KBM-7 (cell line): Measurements from ENCODE around the gene CA7.

ENCODE experiments used
- DNase-seq: peaks from one replicate; pipeline ENCODE4 v3.0.0-alpha.2; 2015
- in situ Hi-C: fragments of 300-500 bp; cut with MboI; formaldehyde crosslinking; loops from 2 replicates; pipeline ENCODE4 v1.14.3; 2020; ENCODE audit warnings: low sequenced_read_pairs, low pct_unique_long_range_greater_than_20kb, mixed read lengths

The CA7 gene

DNA sequence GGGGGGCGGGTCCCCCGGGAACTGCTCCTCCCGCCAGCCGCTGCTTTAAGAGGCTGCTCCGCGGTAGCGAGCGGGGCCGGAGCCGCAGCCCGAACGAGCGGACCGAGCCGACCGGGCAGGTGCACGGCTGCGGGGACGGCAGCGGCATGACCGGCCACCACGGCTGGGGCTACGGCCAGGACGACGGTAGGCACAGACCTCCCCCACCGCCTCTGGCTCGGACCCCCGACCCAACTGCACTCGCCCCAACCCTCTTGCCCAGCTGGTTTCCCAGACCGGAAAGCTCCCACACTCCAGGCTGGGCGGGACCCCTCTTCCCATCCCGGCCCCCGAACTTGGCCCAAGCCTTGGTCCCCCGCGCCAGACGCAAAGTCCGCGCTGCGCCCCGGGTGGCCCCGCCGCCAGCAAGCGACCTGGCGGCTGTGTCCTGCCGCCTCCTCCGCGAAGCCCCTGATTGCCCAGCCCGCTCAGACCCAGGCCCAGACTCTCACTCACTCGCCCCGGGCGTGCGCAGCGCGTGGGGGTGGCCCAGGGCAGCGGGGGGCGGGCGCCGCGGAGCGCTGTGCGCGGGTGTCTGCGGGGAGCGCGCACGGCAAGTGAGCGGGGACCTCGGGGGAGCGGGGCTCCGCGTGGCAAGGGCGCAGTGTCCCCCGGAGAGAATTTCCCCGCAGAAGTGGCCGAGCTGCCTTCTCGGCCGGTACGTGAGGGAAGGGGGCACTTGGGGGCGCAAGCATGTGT, at the start of gene CA7:
Gene CA7, plus strand, starts transcription at position 73 of the 738 bp plus-strand sequence. Its CDS starts 74 bp downstream, at position 147.
- in situ Hi-C loops: no loop called here
- DNase-seq: no peak

- in situ Hi-C loops: no loop called here
- no peak for DNase-seq
Measured at GRCh38 chr16:66798161-66798560, 46.1 kb upstream of the CA7 start.

DNA sequence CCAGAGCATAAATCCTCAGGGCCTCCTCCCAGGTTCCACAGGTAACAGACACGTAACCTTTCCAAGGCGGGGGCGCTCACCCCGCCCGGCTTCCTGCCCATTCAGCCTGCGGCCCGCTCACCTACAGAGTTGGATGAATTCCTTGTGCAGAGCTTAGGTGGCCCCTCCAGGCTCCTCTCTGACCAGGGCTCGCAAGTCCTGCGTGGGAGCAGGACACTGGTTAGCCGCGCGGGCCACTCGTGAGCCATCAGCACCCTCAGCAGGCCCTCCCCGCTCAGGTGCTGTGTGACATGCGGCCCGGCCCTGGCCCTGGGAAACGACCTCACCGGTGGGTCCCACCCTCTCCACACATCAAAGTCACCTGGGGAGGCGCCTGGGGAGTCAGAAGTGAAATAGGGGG, 43.4 kb upstream of the CA7 start:
- no peak for DNase-seq
- in situ Hi-C loops: no loop called here

DNA sequence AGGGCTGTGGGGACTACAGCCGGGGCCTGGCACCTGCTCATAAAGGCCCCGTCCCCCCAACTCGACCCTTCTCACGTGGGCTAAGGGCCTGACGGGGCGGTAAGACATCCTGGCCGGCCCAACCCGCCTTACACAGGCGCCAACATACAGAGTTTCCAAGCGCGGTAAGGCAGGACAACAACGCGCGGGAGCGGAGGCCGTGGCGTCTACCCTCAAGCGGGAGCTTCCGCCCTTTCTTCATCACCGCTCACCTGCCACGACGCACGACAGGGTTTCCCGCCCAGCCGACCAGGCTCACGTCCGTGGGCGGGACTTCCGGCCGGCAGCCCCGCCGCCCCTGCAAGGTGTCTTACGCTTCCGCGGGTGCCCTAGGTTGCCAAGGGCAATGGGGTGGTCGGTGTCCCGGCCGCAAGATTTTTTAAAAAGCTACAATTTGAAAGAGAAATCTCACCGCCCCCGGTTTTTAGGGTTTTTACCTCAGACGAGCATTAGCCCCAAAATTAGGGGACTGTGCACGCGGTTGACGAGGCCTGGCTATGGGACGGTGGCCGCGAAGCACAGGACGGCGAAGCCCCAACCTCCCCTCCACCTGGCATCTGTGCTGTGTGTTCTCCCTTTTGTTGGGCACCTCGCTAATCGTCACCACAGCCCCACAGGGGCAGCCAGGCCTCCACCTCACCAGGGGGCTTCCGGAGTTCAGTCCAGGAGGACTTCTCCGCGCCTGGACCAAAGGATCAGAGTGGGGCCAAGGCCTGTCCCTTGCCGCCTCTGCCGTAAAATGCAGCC, 42.7 kb upstream of the CA7 start, which contains the start of gene TERB1:
Gene TERB1, minus strand, starts transcription at position 265 of the 786 bp plus-strand sequence. CDS start 4,786 bp downstream, outside the sequence.
- in situ Hi-C loops: no loop called here
- DNase-seq: no peak

- DNase-seq: peak; percentile 43
- in situ Hi-C loops: no loop called here
Measured at GRCh38 chr16:66802159-66802558, 42.1 kb upstream of the CA7 start.

GRCh38 chr16:66809765-66810164, 34.4 kb upstream of the CA7 start:
- in situ Hi-C loops: no loop called here
- DNase-seq: no peak

- DNase-seq: no peak
- in situ Hi-C loops: no loop called here
Measured at GRCh38 chr16:66810391-66810790, 33.8 kb upstream of the CA7 start.

GRCh38 chr16:66811043-66811442, 33.2 kb upstream of the CA7 start:
- in situ Hi-C loops: no loop called here
- DNase-seq: no peak

- no peak for DNase-seq
- in situ Hi-C loops: no loop called here
Measured at GRCh38 chr16:66814734-66815133, 29.5 kb upstream of the CA7 start.

DNA sequence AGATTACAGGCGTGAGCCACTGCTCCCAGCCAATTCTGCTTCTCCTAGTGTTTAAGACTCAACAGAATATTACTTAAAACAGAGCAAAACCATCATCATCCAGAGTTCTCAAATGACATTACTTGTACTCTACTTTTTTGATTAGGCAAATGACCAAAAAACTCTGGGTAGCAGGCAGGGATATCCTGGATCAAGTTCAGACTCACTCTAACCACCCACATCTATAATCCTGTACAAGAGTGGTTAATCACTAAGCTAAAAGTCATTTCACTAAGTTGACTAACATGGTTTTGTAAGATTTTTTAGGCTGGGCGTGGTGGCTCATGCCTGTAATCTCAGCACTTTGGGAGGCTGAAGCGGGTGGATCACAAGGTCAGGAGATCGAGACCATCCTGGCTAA, 20.2 kb upstream of the CA7 start:
- no peak for DNase-seq
- in situ Hi-C loops: no loop called here

GRCh38 chr16:66830422-66831404, 13.5 kb upstream of the CA7 start, which contains the start of gene NAE1:
TSS of gene NAE1 (minus strand) at chr16:66830976. CDS start at chr16:66830899, 77 bp downstream.
- in situ Hi-C loops: no loop called here
- DNase-seq: peak; percentile 92

GRCh38 chr16:66832190-66832589, 12.0 kb upstream of the CA7 start:
- no peak for DNase-seq
- in situ Hi-C loops: no loop called here

DNA sequence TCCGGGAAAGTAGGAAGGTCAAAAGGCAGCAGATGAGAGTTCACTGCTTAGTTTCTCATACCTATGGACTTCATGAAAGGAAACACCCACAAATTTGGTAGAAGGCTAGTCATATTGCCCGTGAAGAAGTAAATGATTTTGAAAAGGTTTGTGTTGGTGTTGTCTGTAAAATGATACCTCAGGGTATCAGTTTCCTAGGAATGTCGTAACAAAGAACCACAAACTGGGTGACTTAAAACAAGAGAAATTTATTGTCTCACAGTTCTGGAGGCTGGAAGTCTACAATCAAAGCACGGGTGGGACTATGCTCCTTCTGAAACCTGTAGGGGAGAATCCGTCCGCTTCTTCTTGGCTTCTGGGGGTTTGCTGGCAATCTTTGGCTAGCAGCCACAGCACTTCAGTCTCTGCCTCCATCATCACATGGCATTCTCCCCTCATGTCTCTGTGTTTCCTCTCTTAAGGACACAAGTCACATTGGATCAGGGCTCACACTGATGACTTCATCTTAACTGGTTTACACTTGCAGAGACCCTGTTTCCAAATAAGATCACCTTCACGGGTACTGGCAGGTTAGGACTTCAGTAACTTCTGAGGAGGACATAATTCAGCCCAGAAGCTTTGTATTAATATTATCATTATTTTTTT, 11.4 kb upstream of the CA7 start:
- DNase-seq: no peak
- in situ Hi-C loops: no loop called here

DNA sequence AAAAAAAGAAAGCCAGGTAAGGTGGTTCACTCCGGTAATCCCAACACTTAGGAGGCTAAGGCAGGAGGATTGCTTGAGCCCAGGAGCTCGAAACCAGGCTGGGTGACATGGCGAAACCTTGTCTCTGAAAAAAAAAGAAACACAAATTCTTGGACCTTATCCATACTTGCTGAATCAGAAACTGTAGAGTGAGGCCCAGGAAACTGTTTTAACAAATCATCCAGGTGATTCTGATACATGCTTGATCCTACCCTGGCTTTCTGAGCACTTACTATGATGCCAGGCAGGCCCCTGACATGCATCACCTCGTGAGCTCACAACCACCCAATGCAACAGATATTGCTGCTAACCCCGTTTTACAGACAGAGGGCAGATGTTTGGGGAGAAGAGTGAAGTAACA, 9.5 kb upstream of the CA7 start:
- in situ Hi-C loops: no loop called here
- DNase-seq: no peak

DNA sequence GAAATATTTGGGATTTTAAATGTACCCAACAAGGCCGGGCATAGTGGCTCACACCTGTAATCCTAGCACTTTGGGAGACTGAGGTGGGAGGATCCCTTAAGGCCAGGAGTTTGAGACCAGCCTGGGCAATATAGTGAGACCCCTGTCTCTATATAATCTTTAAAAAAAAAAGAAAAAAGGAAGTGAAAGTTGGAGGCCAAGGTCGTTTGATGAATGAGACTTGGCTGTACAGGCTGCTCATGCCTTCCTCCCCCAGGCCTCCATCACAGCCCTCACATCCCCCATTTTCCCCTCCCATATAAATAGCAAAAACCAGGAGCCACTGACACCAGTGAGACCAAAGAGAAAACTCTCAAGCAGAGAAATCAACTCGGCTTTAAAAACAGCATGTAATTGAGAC, 3.3 kb upstream of the CA7 start:
- DNase-seq: peak; percentile 17
- in situ Hi-C loops: no loop called here

DNA sequence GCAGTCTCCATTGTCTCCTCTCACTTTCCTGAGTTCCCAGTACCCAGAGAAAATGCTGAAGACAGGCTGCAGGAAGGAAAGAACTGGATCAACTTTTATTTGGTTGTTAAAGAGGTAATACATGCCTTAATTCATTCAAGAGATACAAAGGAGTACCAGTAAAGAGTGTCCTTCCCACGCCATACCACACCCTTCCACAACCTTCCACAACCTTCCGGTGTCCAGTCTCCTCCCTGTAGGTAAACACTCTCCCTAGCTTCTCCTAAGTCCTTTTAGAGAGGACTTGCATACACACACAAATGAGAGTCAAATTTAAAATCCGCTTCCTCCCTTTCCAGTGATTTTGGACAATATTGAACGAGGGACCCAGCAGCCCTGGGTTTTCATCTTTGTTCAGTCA, 2.8 kb upstream of the CA7 start:
- DNase-seq: no peak
- in situ Hi-C loops: no loop called here

- DNase-seq: no peak
- in situ Hi-C loops: no loop called here
Measured at GRCh38 chr16:66842765-66843164, 1.4 kb upstream of the CA7 start.

- in situ Hi-C loops: no loop called here
- DNase-seq: no peak
Measured at GRCh38 chr16:66843191-66843590, 1.0 kb upstream of the CA7 start.

GRCh38 chr16:66844009-66844341, 239 bp upstream of the CA7 start:
- DNase-seq: no peak
- in situ Hi-C loops: no loop called here
